GM10266 (cell line): ENCODE measurements around the gene AGMO.

Source experiments
- DNase-seq: peaks from one replicate; pipeline ENCODE4 v3.0.0; 2012; ENCODE audit errors: extremely low spot score
- CTCF ChIP-seq: IDR thresholded peaks from 2 replicates; pipeline ENCODE4 v1.5.1; 2012; ENCODE audit warnings: mild to moderate bottlenecking, low read depth; ENCODE audit not compliant: control insufficient read depth, insufficient read depth; ENCODE audit errors: missing control alignments

AGMO gene

GRCh38 chr7:15566476-15566875 is 4.7 kb upstream of the AGMO start:
- TF ChIP-seq CTCF = no peak
- DNase-seq = no peak

GRCh38 chr7:15560968-15561367 is 847 bp downstream of the AGMO start:
- no peak for DNase-seq
- TF ChIP-seq CTCF = no peak

GRCh38 chr7:15559416-15559928 is 2.3 kb downstream of the AGMO start:
- TF ChIP-seq CTCF = no peak
- DNase-seq = no peak

- DNase-seq = no peak
- TF ChIP-seq CTCF = no peak
Observed at GRCh38 chr7:15558756-15559155, 3.1 kb downstream of the AGMO start.

- DNase-seq = no peak
- no peak for TF ChIP-seq CTCF
Observed at GRCh38 chr7:15557686-15558085, 4.1 kb downstream of the AGMO start.

GRCh38 chr7:15557186-15557585 is 4.6 kb downstream of the AGMO start:
- no peak for DNase-seq
- no peak for TF ChIP-seq CTCF

GRCh38 chr7:15556339-15557105 is 5.3 kb downstream of the AGMO start:
- DNase-seq = no peak
- TF ChIP-seq CTCF = no peak
